ENCODE results near the gene KRTAP5-3.

DNA sequence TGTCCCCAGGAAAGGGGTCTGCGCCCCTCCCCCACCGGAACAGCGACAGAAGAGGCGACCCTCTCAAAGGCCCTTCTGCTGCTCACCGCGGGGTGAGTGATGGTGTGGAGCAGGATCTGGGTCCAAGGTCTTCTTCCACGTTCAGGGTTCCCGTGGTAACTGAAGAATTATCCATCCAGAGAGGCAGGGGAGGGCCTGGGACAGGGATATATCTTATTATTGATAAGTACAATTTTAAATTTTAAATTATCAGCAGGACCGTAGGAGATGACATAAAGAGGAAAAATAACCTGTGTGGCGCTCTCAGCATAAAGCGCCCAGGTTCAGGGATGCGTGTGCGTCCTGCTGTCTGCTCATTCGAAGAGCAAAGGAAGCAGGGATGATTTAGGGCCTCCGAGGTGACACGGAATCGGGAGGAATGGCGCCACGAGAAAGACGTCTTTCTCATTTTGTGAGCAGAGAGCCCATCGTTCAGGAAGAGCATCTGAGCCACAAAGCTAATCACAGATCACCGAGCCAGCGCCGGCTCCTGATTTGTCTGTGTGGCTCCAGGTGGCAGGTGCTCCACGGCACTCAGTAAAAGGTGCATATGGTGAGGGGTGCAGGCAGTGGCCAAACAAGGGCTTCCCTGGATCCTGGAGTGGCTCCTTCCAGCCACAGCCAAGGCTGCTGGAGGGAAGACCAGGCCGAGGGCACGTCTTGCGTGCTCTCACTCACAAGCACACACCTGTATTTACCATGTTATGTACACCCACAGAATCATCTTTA, 40.6 kb upstream of the KRTAP5-3 start:
- TF ChIP-seq ARHGAP35 (CRISPR knock-in tag; IDR thresholded peaks at IDR 0.05; ENCODE audit: borderline replicate concordance) = no peak
- TF ChIP-seq FOSL2 (CRISPR knock-in tag; IDR thresholded peaks at IDR 0.05) = no peak
- no peak for TF ChIP-seq ERF (CRISPR knock-in tag; IDR thresholded peaks at IDR 0.05)
- TF ChIP-seq ZNF724P (CRISPR knock-in tag; IDR thresholded peaks at IDR 0.05; ENCODE audit: borderline replicate concordance) = no peak
- TF ChIP-seq, protein P1, sequence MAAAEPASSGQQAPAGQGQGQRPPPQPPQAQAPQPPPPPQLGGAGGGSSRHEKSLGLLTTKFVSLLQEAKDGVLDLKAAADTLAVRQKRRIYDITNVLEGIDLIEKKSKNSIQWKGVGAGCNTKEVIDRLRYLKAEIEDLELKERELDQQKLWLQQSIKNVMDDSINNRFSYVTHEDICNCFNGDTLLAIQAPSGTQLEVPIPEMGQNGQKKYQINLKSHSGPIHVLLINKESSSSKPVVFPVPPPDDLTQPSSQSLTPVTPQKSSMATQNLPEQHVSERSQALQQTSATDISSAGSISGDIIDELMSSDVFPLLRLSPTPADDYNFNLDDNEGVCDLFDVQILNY (CRISPR knock-in tag; conservative IDR thresholded peaks at IDR 0.05) = no peak
- TF ChIP-seq ZFP36 (IDR thresholded peaks at IDR 0.05; ENCODE audit: borderline replicate concordance, low read depth, low read length, partially characterized antibody) = no peak
- no peak for TF ChIP-seq POLR2A (IDR thresholded peaks at IDR 0.05; ENCODE audit: insufficient read depth in 1 of 2, low read depth in 2 of 2, low read length in 2 of 2)
- TF ChIP-seq ZNF615 (CRISPR knock-in tag; IDR thresholded peaks at IDR 0.05; ENCODE audit: borderline replicate concordance) = no peak
- TF ChIP-seq HCFC1 (IDR thresholded peaks at IDR 0.05; ENCODE audit: low read depth, low read length) = no peak
- no peak for TF ChIP-seq SIN3A (IDR thresholded peaks at IDR 0.05; ENCODE audit: borderline replicate concordance, low read depth, low read length)
- TF ChIP-seq JUND (CRISPR knock-in tag; IDR thresholded peaks at IDR 0.05) = no peak
